ENCODE measurements around the gene CEP192.
"Not testable (repeated sequence)": the region's sequence is repeated elsewhere in the genome, so short reads cannot be mapped to it uniquely, and the experiment has no call there.

Gene CEP192

GRCh38 chr18:12995424-12995823, 4.3 kb downstream of the CEP192 start:
- DNase-seq, result no peak

- no peak for DNase-seq
Measured at GRCh38 chr18:12995952-12996477, 4.9 kb downstream of the CEP192 start.

GRCh38 chr18:12996661-12997292, 5.6 kb downstream of the CEP192 start:
- no peak for DNase-seq

- not testable (repeated sequence) for DNase-seq
Measured at GRCh38 chr18:12997330-12997729, 6.2 kb downstream of the CEP192 start.

DNA sequence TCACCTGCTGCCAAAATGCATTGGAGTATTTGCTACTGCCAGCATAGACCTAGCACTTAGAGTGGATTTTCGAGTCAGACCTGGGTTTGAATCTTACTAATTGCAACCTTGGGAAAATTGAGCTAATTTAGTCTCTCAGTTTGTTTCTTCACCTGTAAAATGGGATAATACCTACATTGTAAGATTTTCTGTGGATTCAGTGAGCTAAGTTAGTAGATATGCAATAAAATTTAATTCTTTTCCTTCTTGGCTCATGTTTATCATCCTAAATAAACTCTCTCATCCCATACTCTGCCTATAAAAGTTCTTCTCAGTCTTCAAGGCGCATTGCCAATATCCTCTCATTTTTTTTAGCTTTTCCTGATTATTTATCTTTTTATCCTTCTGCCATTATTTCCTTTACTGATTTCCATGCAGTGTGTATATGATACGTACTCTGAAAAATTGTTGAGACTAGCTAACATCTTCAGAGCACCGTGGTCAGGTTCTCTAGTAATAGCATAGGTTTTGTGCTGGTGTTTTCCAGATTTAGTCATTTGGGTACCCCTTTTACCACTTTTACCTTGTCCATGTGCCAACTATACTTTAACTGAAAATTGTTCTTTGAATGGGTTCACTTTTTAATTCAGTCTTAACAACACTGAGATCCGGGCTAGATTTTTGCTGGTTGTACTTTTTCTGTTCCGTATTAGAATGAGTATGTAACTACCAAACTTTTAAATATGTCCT, 7.3 kb downstream of the CEP192 start:
- DNase-seq, result no peak

DNA sequence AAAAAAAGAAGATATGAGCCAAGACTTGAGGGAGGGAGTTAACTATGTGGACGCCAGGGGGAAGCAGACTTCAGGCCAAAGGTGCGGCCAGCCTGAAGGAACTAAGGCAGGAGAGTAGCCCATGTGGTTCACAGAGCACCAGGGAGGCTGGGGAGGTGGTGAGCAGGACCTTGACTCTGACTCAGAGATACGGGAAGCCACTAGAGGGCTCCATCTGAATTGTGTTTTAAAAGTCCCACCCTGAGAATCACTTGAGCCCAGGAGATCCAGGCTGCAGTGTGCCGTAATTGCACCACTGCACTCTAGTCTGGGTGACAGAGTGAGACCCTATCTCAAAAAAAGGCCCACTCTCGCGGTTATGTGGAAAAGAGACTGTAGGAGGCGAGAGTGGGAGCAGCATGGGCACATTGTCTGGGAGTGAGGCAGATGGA, 12.3 kb downstream of the CEP192 start:
- DNase-seq, result no peak

DNA sequence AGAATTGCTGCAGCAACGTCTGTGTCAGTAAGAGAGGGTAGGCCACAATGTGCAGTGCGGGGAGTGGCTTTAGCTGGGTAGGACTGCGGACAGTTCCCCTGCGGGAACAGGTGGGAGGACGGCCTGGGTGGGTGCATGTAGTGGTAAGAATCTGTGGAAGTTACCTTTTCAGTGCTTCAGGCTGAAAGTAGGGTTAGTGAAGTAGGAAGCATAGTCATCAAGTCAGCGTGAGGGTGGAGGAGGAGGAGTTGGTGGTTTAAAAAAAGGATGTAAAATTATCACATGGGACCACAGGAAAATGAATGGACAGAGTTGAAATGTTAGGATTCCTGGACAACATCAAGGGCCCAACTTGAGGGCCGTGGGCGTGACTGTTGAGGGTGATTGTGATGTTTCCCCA, 13.2 kb downstream of the CEP192 start:
- DNase-seq, result no peak

- DNase-seq, result no peak
Measured at GRCh38 chr18:13005289-13005688, 14.1 kb downstream of the CEP192 start.

DNA sequence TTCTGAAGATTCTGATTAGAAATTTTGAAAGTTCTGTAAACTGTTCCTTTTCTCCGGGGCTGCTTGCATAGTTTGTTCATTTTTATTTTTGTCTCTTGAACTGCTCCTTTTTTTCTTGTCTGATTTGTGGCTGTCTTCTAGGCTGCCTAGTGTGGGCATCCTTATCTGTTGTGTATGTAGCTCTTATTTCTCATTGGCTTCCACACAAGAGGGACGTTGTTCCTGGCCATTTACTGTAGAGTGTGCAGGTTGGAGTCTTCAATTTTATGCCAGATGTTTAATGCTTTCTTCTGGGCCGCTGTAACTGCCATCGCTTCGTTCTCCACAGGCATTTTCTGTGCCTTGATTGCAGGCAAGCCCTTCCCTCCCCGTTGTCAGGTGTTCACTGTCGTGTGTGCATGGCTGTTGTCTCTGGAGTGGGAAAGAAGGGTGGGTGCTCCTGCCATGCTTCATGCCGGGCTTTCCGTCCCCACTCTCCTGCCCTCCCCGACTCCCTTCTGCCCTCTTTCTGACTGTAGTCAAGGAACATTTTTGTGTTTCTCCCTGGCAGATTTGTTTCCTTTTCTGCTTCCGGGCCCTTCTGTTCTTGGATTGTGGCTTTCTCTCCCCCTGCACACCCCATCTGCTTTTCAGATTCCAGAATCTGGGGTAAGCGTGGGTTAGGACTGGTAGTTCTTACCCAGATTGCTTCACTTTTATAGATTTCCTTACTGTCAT, 15.5 kb downstream of the CEP192 start:
- no peak for DNase-seq

DNA sequence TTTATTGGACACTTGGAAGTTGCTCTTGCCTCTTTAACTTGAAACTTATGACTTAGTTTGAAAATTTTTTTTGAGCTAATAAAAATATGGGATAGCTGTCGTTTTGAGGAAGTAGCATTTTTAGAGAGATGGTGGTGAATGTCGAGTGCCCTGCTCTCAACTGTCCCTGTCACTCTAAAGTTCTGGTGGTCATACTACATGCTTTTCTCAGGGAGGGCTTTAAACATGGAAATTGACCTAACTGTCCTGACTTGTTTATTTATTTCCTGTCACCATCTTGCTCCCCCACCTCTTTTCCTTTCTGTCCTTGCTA, 16.0 kb downstream of the CEP192 start:
- DNase-seq, result no peak

- DNase-seq, result no peak
Measured at GRCh38 chr18:13011719-13012118, 20.6 kb downstream of the CEP192 start.

- DNase-seq, result no peak
Measured at GRCh38 chr18:13014232-13014631, 23.1 kb downstream of the CEP192 start.

GRCh38 chr18:13014818-13015217, 23.7 kb downstream of the CEP192 start:
- DNase-seq, result no peak

GRCh38 chr18:13017247-13017875, 26.2 kb downstream of the CEP192 start:
- DNase-seq, result no peak

- no peak for DNase-seq
Measured at GRCh38 chr18:13018374-13018773, 27.2 kb downstream of the CEP192 start.

DNA sequence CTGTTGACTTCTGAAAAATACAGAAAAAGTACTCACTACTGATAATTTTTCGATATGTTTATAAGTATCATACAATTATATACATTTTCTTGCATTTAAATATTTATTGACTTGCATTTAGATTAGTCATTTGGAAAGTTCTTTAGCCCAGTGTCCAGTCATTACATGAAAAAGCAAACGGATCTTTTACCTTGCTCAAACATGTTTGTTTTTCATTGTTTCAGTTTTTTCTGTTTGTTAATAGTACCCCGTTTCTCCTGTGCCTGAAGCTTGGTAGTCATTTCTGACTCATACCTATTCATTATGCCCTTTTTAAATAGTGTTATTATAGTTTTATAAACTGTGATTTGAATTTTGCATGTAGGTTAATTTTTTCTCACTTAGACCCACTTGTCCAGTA, 28.1 kb downstream of the CEP192 start:
- DNase-seq, result no peak

- no peak for DNase-seq
Measured at GRCh38 chr18:13022644-13023043, 31.5 kb downstream of the CEP192 start.

DNA sequence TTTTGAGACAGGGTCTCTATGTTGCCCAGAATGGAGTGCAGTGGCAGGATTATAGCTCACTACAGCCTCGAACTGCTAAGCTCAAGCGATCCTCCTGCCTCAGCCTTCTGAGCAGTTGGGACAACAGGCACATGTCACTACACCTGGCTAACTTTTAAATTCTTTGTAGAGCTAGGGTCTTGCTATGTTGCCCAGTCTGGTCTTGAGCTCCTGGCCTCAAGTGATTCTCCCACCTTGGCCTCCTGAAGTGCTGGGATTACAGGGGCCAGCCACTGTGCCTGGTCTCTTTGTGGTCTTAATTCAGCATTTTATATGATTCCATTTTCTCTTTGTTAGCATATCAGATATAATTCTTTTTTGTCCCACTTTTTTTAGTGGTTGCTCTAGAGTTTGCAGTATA, 34.1 kb downstream of the CEP192 start:
- no peak for DNase-seq

- DNase-seq, result no peak
Measured at GRCh38 chr18:13026583-13027270, 35.6 kb downstream of the CEP192 start.

- DNase-seq, result no peak
Measured at GRCh38 chr18:13028869-13029268, 37.7 kb downstream of the CEP192 start.

- DNase-seq, result no peak
Measured at GRCh38 chr18:13032173-13032572, 41.0 kb downstream of the CEP192 start.

- DNase-seq, result no peak
Measured at GRCh38 chr18:13035249-13035914, 44.2 kb downstream of the CEP192 start.
